ENCODE results near the gene MKI67. TPM values are rescaled to one million over a fixed set of nuclear protein-coding genes. Genes with fewer than 3 reads are reported as not detected.

Gene MKI67
- total and polyA plus RNA-seq, 2 of the 13 experiments (the other 11 are each of a cell fraction or from before 2014, with no cell fraction given), result 6.7 to 22.9 TPM

DNA sequence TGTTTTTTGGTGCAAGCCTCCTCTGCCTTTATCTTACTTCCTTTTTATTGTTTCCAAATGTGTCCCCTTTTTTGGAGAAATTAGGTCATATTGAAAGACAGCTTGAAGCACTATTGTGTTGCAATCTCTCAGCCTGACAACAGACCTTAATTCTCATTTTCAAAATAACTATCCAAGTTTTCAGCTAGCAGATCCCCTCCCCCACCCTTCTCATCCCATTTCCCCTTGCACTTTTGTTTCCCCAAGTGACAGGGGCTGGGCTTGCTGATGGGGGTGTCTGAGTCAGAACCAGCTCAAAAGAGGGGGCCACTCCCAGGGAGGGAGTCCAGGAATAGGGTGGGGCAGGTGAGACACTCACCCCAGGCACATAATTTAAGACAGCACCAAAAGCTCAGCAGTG lies 75.3 kb downstream of the MKI67 start:
- CTCF ChIA-PET (ENCODE audit: low intra/inter-chr PET ratio, low total read pairs), result no interaction called here
- Histone ChIP-seq H3K36me3 (replicated peaks in 1 of 2; ENCODE audit: control insufficient read depth in 1 of 2, insufficient read depth in 2 of 2, low read length in 2 of 2) (no peaks in the 10 kb centered on the region), H2AFZ (ENCODE audit: low read length) (no peak overlapping the region), H3K4me1 (ENCODE audit: insufficient read depth, low read length) (peaks cover 13% of the 10 kb centered on the region), H4K20me1 (ENCODE audit: insufficient read depth, low read length) (no peaks in the 10 kb centered on the region), H3K27ac (ENCODE audit: extremely low read length, insufficient read depth, low read length) (no peak overlapping the region), H3K4me3 (replicated peaks in 1 of 3; ENCODE audit: insufficient read depth in 1 of 3, low read depth in 2 of 3, low read length in 3 of 3) (no peak overlapping the region), H3K79me2 (ENCODE audit: insufficient read depth, low read length) (no peaks in the 10 kb centered on the region), H3K27me3 (ENCODE audit: control insufficient read depth in 1 of 2, insufficient read depth in 2 of 2, low read length in 2 of 2) (peaks cover 5 to 32% of the 10 kb centered on the region in 2 experiments; a peak in 4 of 5 replicates), H3K4me2 (ENCODE audit: low read depth, low read length) (no peak overlapping the region), H3K9ac (ENCODE audit: insufficient read depth, low read depth, low read length) (no peak overlapping the region), H3K9me3 (ENCODE audit: low read length) (no peaks in the 10 kb centered on the region)
- in situ Hi-C loops (cut with HindIII; ENCODE audit: extremely low pct_ligation_motif_present, low pct_unique_long_range_greater_than_20kb) (no loop called here), intact Hi-C loops (cut with micrococcal nuclease; ENCODE audit: unreplicated experiment) (no loop called here)
- no peak for ATAC-seq
- BruUV-seq (replicated peaks), result no TSS peak
- TF ChIP-seq ZNF768 (CRISPR knock-in tag; IDR thresholded peaks at IDR 0.05) (no peak), BORCS8-MEF2B (CRISPR knock-in tag; IDR thresholded peaks at IDR 0.05) (no peak), SALL2 (CRISPR knock-in tag; IDR thresholded peaks at IDR 0.05) (no peak), GMEB2 (CRISPR knock-in tag; IDR thresholded peaks at IDR 0.05; ENCODE audit: low read depth) (no peak), ZFP62 (CRISPR knock-in tag; IDR thresholded peaks at IDR 0.05) (no peak), FOXM1 (CRISPR knock-in tag; IDR thresholded peaks at IDR 0.05) (no peak), ZBTB21 (CRISPR knock-in tag; IDR thresholded peaks at IDR 0.05) (no peak), NCOA1 (CRISPR knock-in tag; IDR thresholded peaks at IDR 0.05) (no peak), RBM22 (optimal IDR thresholded peaks at IDR 0.05; ENCODE audit: low read length) (no peak), NFKB2 (CRISPR knock-in tag; IDR thresholded peaks at IDR 0.05; ENCODE audit: borderline replicate concordance) (no peak), UBTF (CRISPR knock-in tag; IDR thresholded peaks at IDR 0.05) (no peak), CEBPB (IDR thresholded peaks at IDR 0.05; ENCODE audit: borderline replicate concordance, low read depth, low read length) (no peak), KLF9 (CRISPR knock-in tag; IDR thresholded peaks at IDR 0.05; ENCODE audit: low read depth) (no peak), ZNF746 (CRISPR knock-in tag; IDR thresholded peaks at IDR 0.05) (no peak)
- TF ChIP-seq, protein P1, sequence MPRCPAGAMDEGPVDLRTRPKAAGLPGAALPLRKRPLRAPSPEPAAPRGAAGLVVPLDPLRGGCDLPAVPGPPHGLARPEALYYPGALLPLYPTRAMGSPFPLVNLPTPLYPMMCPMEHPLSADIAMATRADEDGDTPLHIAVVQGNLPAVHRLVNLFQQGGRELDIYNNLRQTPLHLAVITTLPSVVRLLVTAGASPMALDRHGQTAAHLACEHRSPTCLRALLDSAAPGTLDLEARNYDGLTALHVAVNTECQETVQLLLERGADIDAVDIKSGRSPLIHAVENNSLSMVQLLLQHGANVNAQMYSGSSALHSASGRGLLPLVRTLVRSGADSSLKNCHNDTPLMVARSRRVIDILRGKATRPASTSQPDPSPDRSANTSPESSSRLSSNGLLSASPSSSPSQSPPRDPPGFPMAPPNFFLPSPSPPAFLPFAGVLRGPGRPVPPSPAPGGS (CRISPR knock-in tag; IDR thresholded peaks at IDR 0.05), result no peak
- POLR2A ChIA-PET, result no interaction called here
- no peak for DNase-seq (ENCODE audit: low spot score)
- FAIRE-seq, result no peak
